ENCODE data around the gene RPH3AL.

DNA sequence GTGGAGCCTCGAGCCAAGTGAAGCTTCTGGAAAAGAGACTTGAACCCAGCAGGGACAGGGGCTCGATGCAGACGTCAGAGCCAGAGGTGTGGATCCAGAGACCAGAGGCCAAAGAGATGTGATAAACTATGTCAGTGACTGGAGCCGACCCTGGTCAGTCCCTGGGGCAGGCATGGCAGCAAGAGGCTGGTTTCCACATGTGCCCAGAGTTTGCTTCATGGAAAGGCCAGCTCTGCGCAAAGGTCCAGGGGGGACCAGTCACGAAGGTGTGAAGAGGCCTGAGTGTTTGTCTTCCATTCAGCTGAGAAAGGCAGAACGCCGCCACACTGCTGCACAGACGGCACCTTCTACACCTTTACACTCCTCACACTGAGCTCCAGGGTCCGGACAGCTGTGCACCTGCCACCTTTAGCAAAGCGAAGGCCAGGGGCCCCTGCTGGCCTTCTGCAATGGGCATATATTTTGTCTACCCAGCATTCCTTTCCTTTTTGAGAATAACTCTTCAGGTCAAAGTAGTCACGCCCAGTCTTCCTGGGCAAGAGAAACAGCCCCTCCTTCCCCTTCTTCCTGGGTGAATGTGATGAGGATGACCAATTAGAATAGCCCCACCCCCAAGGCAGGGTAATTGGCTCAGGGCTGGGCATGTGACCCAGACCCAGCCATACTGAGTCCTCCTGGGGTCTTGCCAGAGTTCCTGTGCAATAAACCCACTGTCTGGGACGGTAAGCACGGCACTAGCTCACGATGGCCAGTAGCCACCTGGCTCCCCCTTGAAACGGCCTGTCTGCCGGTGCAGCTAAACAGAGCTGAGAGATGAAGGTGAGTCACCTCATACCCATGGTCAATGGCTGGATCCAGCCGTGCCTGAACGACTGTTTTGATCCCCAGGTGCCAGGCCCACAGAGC lies 2.3 kb upstream of the RPH3AL start:
- TF ChIP-seq ZNF565 (CRISPR knock-in tag; conservative IDR thresholded peaks at IDR 0.05; ENCODE audit: low read depth) (no peak), ZNF8 (CRISPR knock-in tag; IDR thresholded peaks at IDR 0.05) (no peak), CSDC2 (CRISPR knock-in tag; IDR thresholded peaks at IDR 0.05) (no peak)
